Omental fat pad (tissue), 4 donors: Measurements from ENCODE around the gene DHX9. TPM values are rescaled to one million over a fixed set of nuclear protein-coding genes. Genes with fewer than 3 reads are reported as not detected.

Experiments used
- ATAC-seq: fragments of 150-250 bp; one replicate; pipeline ENCODE4 v1.9.1; 2016; ENCODE audit warnings: mild to moderate bottlenecking, moderate library complexity; ENCODE audit not compliant: low FRiP score
- DNase-seq: peaks from one replicate; pipeline ENCODE4 v3.0.0-alpha.2; 2019; ENCODE audit warnings: low spot score
- CTCF ChIP-seq, 3 donors: fragments of 450-650 bp; IDR thresholded peaks; one replicate each; pipeline ENCODE4 v1.5.1; 2016 to 2017; ENCODE audit warnings: antibody characterized with exemption in 3 of 3, mild to moderate bottlenecking in 3 of 3, moderate library complexity in 2 of 3
- total RNA-seq, 4 donors: library from RNA; depleted of rRNA; stranded (reverse); fragments of >200 nt; gene quantifications; one replicate each; pipeline ENCODE4 v1.1.0, GENCODE V29; 2016

DHX9 gene
- total RNA-seq, 4 donors from 2014 or later = 79.7 to 135 (median 88.8) TPM

DNA sequence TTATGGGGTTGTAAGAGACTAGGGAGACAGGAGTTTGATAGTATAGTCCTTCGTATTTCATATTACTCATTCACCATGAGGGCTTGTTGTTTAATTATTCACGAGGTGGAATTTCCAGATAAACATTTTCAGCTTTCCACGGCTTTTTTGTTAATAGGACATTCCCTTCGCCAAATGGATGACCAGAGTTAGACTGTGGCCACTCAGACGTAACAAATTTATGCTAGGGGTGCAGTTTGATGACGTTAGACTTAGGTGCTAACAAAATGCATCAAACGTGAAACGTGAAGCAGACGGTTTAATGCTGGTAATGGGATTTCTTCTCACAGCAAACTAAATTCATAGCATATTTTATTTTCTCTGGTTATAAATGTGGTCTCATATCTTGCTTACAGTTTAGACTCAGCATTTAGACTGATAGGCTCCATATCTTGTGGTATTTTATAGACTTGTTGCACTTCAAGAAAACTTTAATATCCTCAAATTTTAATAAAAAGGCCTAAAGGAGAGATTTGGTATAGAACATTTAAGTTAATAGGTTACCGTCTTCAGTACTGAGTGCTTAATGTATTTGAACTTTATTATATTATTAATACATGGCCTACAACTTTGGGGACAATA lies 2.3 kb downstream of the DHX9 start:
- DNase-seq = no peak
- ATAC-seq = no peak
- TF ChIP-seq CTCF (IDR thresholded peaks at IDR 0.05) = no peak

- TF ChIP-seq CTCF (IDR thresholded peaks at IDR 0.05) = no peak
- ATAC-seq = no peak
These were observed 3.1 kb downstream of the DHX9 start for GRCh38 chr1:182842265-182842664.

GRCh38 chr1:182845379-182845778 lies 6.2 kb downstream of the DHX9 start:
- ATAC-seq (no peak), DNase-seq (no peak)
- no peak for TF ChIP-seq CTCF (IDR thresholded peaks at IDR 0.05)

More at GRCh38 chr1:182842265-182842664, 3.1 kb downstream of the DHX9 start:
- DNase-seq = no peak

DNA sequence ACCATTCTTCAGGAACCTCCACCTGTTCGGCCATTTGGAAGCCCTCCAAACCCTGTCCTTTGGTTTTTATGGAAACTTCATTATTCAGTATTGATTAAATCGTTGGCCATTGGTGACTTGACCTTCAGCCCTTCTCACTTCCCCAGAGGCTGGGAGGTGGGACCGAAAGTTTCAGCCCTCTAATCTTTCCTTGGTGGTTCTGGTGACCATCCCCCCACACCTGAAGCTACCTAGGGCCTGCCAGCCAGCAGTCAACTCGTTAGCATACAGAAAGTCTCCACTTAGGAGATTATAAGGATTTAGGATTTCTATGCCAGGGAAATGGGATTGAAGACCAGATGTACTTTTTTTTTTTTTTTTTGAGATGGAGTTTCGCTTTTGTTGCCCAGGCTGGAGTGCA lies 6.7 kb downstream of the DHX9 start:
- no peak for DNase-seq
- no peak for TF ChIP-seq CTCF (IDR thresholded peaks at IDR 0.05)
- no peak for ATAC-seq

- DNase-seq (no peak), ATAC-seq (no peak)
- no peak for TF ChIP-seq CTCF (IDR thresholded peaks at IDR 0.05)
These were observed 8.0 kb downstream of the DHX9 start for GRCh38 chr1:182847105-182847504.

DNA sequence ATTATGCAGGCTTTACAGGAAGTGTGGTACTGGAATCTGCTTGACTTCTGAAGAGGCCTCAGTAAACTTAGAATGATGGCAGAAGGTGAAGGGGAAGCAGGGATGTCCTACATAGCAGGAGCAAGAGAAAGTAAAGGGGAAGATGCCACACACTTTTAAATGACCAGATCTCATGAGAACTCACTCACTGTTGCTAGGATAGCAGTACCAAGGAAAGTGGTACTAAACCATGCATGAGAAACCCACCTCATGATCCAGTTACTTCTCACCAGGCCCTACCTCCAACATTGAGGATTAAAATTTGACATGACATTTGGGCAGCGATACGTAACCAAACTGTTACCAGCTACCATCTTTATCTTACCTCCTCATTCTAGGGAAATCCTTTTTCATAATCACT lies 9.6 kb downstream of the DHX9 start:
- DNase-seq (no peak), ATAC-seq (no peak)
- no peak for TF ChIP-seq CTCF (IDR thresholded peaks at IDR 0.05)

GRCh38 chr1:182850319-182850718 lies 11.2 kb downstream of the DHX9 start:
- DNase-seq = no peak
- ATAC-seq = no peak
- no peak for TF ChIP-seq CTCF (IDR thresholded peaks at IDR 0.05)
